Mesodermal cell (in vitro differentiated cells): Measurements from ENCODE around the gene ZNHIT2.

Experiments
- H3K27ac ChIP-seq: 2 replicates; pipeline ENCODE4 v1.7.0; 2013; ENCODE audit warnings: mild to moderate bottlenecking, low read depth, low read length, moderate library complexity; ENCODE audit not compliant: severe bottlenecking
- H3K36me3 ChIP-seq: 2 replicates; pipeline ENCODE4 v1.7.1; 2013; ENCODE audit warnings: mild to moderate bottlenecking, low read length, moderate library complexity; ENCODE audit not compliant: control insufficient read depth, insufficient read depth
- H3K4me1 ChIP-seq: one replicate; pipeline ENCODE4 v1.7.1; 2013; ENCODE audit warnings: mild to moderate bottlenecking, low read length; ENCODE audit not compliant: insufficient read depth, control insufficient read depth, poor library complexity, severe bottlenecking
- H3K4me3 ChIP-seq: 2 replicates; pipeline ENCODE4 v1.7.0; 2013; ENCODE audit warnings: low read length, control low read depth, mild to moderate bottlenecking; ENCODE audit not compliant: insufficient read depth, poor library complexity, severe bottlenecking; ENCODE audit errors: extremely low read depth
- H3K9me3 ChIP-seq: 2 replicates; pipeline ENCODE4 v1.7.1; 2013; ENCODE audit warnings: mild to moderate bottlenecking, low read length, moderate library complexity; ENCODE audit not compliant: control insufficient read depth
- WGBS, 2 experiments: methylation state at CpG; one replicate each; pipeline ENCODE4 v1.1.5; 2013; ENCODE audit warnings: missing lambda C conversion rate in 2 of 2; ENCODE audit not compliant: insufficient coverage in 2 of 2; 5-methylcytosine and 5-hydroxymethylcytosine counted together

Gene ZNHIT2

DNA sequence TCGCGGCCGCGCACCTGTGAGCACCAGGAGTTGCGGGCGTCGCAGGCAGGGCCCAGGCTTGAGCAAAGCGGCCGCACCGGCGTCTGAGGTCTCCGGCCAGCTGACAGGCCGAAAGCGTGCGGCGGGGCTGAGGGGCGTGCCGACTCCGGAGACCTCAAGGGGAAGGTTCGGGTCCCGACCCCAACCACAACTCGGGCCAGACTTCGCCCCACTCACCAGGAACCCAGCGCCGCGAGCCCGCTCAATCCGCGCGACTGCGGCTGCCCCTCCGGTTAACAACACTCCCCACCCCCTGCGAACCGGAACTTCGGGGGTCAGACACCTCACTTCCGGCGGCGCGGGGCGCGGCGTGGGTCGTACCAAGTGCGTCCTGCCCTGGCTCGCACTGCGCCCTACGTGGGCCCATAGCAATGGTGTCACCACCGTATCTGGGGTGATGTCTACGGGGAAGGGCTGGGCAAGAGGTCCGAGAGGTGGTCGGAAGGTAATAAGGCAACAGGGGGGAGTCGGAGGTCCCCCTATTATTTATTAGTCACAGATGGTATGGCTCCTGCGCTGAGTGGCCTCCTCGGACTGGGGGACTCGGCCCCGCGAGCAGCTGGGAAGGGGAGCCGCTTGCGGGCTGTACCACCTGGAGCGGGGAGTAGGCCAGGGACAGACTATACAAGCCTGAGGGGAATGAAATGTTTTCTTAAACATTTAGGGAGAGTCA lies 16.9 kb upstream of the ZNHIT2 start, which contains the start of gene SYVN1:
SYVN1 (minus strand) TSS at position 280 of the 712 bp plus-strand sequence. CDS start 918 bp downstream, outside the sequence.
- Histone ChIP-seq H3K9me3 (no peaks in the 10 kb centered on the region), H3K36me3 (peaks cover 37% of the 10 kb centered on the region), H3K27ac (peak within 1 kb of the TSS; percentile 98), H3K4me1 (peaks cover 9% of the 10 kb centered on the region), H3K4me3 (peak within 1 kb of the TSS; percentile 99)
- 0 to 1% methylated on average over 35 to 36 of the region's 60 CpGs for WGBS, 2 experiments

DNA sequence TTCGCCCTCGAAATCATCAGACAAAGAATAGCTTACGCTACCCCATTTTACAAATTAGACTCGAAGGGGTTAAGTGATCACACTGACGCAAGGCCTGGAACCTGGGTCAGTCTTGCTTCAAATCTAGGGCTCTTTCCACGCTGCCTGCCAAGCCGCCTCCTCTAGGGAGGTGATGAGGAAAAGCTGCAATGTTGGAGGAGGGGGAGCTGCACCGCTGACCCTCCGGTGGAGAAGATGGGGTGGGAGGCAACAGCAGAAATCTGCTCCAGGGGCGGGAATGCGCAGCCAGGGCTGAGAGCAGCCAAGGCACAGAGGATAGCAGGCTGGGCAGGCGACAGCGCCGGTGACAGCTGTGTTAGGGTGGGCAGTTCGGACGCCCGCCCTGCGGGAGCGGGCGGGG lies 16.2 kb upstream of the ZNHIT2 start:
- Histone ChIP-seq H3K9me3 (no peaks in the 10 kb centered on the region), H3K36me3 (peaks cover 44% of the 10 kb centered on the region), H3K4me1 (peaks cover 9% of the 10 kb centered on the region), H3K4me3 (peak overlapping the region; percentile 99), H3K27ac (peak overlapping the region; percentile 98)
- WGBS, 2 experiments = 0% methylated on average over 8 to 12 of the region's 20 CpGs

DNA sequence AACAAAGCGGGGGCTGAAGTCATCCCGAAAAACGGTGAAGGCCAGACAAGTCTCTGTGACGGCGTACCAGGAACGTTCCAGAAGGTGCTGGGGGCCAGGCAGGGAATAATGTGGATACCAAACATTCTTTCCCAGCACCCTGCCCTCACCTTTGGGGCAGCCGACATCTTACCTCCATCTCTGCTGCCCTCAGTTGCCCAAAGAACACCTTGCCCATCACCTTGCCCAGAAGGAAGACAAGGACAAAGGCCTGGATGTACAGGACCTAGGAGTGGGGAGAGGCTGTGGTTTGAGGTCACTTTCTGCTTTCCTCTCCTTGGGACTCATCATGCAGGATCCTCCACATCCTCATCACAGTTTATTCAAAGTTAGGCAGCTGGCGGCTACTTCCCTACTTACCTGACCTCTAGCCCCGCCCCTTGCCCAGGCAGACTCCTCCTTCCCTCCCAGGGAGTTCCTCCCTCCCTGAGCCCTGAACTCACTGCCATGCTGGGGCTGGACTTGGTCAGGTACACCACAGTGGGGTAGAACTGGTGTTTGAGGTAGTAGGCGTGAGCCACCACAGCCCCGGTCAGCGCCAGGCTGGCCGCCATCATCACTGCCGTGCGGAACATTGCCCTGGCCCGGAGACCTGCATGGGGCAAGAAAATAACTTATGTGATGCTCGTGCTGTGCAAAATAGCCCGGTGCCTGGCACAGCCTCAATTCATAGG lies 15.6 kb upstream of the ZNHIT2 start:
- no peaks in the 10 kb centered on the region for H3K9me3 ChIP-seq
- peaks cover 9% of the 10 kb centered on the region for H3K4me1 ChIP-seq
- H3K4me3 ChIP-seq = peak overlapping the region; percentile 99
- 56 to 63% methylated on average over 14 to 15 of the region's 18 CpGs for WGBS, 2 experiments
- H3K27ac ChIP-seq = no peak overlapping the region
- H3K36me3 ChIP-seq = peaks cover 49% of the 10 kb centered on the region

DNA sequence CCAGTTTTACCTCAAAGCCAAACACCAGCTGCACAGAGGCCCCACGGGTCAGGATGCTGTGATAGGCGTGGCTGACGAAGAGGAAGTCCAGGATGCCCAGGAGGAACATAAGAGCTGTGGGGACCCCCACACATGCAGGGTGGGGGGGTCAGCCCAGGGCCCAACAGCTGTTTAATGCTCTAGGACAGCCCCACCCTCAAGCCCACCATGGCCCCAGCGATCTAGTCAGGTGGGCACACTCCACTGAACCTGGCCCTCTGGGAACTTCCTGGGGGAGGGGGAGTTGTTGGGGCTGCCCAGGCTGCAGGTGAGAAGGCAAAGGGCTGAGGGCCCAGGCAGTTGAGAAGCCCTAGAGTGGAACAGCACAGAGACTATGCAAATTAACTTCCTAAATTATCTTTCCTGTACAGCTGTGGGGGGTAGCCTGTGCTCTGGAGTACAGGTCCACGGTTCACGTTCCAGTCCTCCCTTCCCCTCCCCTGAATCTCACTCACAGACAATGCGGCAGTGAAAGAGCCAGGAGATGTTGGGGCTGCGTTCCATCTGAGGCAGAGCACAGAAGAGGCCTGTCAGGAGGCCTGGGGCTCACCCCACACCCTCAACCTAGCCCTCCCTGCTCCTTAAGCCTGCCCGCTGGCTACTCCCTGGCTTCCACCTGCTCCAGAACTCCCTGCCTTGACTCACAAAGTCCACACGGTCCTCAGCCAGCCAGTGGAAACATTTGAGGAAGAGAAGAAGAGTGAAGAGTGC lies 14.9 kb upstream of the ZNHIT2 start:
- WGBS, 2 experiments = 93 to 98% methylated on average over 3 to 7 of the region's 10 CpGs
- H3K4me3 ChIP-seq = no peak overlapping the region
- peaks cover 57% of the 10 kb centered on the region for H3K36me3 ChIP-seq

DNA sequence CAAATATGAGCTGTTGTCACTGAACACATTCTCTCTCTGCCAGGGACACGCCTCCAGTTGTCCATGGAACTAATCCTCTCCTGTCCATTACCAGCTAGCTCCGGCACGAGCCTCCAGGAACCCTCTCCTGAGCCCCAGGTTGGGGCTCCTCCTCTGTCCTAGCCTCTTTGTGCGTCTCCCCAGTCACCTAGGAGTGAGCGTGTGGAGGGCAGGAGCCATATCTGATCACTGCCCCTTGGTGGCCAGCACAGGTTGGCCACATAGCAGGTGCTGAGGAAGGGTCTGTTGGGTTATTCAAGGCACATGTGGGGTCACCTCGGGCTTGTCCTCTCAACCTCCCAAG lies 14.4 kb upstream of the ZNHIT2 start:
- Histone ChIP-seq H3K4me1 (peaks cover 9% of the 10 kb centered on the region), H3K36me3 (peaks cover 62% of the 10 kb centered on the region), H3K4me3 (no peak overlapping the region), H3K27ac (no peak overlapping the region), H3K9me3 (no peaks in the 10 kb centered on the region)
- WGBS, 2 experiments = 91 to 100% methylated on average over 4 to 5 of the region's 6 CpGs

More for the DNA sequence above, 14.9 kb upstream of the ZNHIT2 start:
- no peaks in the 10 kb centered on the region for H3K9me3 ChIP-seq
- peaks cover 9% of the 10 kb centered on the region for H3K4me1 ChIP-seq
- no peak overlapping the region for H3K27ac ChIP-seq

DNA sequence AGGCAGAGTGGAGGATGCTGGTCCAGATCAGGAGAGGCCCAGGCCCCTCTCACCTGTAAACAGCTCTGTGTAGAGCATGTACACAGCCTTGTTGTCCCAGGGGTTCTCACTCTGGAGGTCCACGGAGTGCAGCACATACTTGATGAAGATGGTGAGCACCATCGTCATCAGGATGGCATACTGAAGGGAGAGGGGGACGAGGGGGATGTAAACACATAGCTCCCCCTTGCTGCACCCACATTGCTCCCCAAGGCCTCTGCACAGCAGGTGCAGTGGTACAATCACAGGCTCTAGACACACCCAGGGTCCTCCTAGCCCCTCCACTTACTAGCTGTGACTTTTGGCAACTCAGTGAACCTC lies 13.9 kb upstream of the ZNHIT2 start:
- no peak overlapping the region for H3K4me3 ChIP-seq
- H3K4me1 ChIP-seq = peaks cover 9% of the 10 kb centered on the region
- H3K27ac ChIP-seq = no peak overlapping the region
- peaks cover 67% of the 10 kb centered on the region for H3K36me3 ChIP-seq
- no peaks in the 10 kb centered on the region for H3K9me3 ChIP-seq
- 83 to 90% methylated on average over 1 to 3 of the region's 3 CpGs for WGBS, 2 experiments

DNA sequence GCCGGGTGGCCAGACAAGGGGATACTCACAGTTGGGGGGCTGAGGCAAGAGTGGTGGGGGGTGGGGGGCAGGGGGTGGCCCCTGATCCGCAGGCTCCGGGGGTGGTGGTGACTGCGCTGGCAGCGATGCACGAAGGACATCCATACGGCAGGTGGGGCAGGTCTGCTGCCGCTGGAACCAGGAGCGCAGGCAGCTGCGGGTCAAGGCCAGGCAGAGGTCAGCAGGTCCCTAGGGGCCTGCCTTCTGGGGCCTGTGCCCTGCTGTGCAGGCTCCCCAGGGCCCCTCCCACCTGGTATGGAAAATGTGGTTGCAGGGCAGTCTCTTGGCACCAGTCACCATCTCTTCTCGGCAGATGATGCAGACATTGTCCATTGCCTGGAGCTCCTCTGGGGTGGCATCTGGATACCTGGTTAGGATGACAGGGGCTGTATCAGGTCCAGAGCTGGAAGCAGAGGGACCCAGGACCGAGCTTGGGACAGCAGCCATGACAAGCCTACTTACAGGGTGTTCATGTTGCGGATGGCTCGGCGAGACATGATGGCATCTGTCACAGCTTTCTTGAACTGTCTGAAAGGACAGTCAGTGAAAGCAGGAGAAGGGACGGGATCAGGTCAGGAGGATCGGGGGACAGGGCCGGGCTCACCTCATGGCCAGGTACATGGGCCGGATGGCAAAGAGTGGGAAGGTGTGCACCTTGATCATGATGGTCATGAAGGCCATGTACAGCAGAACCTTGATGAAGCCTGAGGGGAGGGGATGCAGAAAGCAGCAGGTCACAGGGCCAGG lies 13.3 kb upstream of the ZNHIT2 start:
- WGBS, 2 experiments = 91 to 96% methylated on average over 13 to 18 of the region's 19 CpGs
- peaks cover 73% of the 10 kb centered on the region for H3K36me3 ChIP-seq
- peaks cover 9% of the 10 kb centered on the region for H3K4me1 ChIP-seq

DNA sequence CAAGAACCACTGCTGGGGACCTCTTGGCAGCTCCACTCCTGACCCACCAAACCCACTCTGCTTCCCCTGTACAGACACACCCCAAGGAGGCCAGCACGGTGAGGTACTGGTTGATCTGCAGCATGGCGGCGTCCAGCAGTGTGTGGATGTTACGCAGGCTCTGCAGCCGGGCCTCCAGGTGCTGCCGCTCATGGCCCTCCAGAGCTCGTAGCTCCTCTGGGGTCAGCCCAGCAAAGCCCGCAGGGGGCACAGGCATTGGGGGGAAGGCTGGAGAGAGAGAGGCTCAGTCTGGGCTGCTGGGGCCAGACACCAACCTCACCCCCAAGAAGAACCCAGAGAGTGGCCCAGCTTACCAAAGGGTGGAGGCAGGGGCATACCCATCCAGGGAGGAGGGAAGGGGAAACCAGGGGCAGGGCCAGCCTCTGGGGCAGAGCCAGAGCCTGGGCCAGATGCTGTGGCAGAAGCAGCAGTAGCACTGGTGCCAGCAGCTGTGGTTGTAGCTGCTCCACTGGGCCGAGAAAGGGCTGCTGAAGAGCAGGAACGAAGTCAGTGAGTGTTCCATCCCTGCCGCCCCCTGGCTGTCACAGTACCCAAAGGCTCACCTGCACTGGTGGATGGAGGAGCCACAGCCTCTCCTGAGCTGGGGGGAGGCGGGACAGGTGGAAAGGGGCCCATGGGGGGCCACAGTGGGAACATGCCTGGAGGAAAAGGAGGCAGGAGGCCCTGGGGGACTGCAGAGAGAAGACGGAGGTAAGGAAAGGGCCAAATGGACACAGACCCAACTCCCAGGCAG lies 12.3 kb upstream of the ZNHIT2 start:
- Histone ChIP-seq H3K4me1 (peaks cover 4% of the 10 kb centered on the region), H3K36me3 (peaks cover 82% of the 10 kb centered on the region), H3K27ac (no peak overlapping the region), H3K4me3 (no peak overlapping the region), H3K9me3 (no peaks in the 10 kb centered on the region)
- 95 to 98% methylated on average over 9 to 12 of the region's 13 CpGs for WGBS, 2 experiments

More for the DNA sequence above, 13.3 kb upstream of the ZNHIT2 start:
- Histone ChIP-seq H3K27ac (no peak overlapping the region), H3K4me3 (no peak overlapping the region), H3K9me3 (no peaks in the 10 kb centered on the region)

DNA sequence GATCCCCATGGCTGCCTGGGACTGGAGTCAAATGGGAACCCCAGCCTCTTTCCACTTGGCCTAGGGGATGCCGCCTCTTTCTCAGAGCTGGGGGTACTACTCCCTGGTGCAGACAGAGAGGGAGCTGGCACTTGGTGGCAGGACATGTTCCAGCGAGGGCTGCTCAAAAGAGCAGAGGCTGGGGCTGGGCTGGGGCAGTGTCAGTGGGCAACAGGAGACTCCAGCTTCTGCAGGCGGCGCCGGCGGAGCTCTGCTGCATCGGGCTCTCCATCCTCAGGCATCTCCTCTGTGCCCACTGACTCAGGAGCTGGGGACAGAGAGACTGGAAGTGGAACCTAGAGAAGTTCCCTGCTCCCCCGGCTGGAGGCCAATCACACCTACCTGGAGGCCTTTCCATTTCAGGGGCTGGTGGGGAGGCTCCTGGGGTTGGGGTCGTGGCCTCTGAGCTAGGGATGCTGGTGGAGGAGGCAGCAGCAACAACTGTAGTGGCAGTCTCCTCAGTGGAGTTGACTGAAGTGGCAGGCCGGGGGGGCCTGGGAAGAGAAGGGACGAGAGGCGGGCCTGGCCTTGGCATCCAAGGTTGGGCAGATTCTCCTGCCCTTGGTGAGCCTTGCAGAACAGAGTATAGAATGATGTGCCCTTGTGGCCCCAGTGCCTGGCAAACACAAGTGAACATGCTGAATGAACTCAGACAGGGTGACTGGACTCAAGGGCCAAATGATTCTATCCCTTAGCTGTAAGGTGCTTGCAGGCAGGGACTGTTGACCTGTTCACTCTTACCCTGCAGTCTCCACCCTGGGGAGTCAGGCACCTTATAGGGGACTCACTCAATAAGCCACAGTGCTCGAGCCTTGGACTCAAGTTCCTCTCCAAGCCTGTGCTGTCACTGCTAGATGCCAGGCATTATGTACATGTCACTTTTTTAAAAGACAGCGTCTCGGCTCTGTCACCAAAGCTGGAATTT lies 11.0 kb upstream of the ZNHIT2 start:
- Histone ChIP-seq H3K4me1 (peaks cover 4% of the 10 kb centered on the region), H3K27ac (no peak overlapping the region), H3K4me3 (no peak overlapping the region), H3K9me3 (no peaks in the 10 kb centered on the region), H3K36me3 (peaks cover 93% of the 10 kb centered on the region)
- WGBS, 2 experiments = 93 to 98% methylated on average over 13 to 14 of the region's 15 CpGs
